Chondrocyte (in vitro differentiated cells): ENCODE data around the gene SPAG6. TPM values are rescaled to one million over a fixed set of nuclear protein-coding genes. Genes with fewer than 3 reads are reported as not detected.

Experiments used
- DNase-seq: peaks from one replicate; pipeline ENCODE4 v3.0.0; 2021; ENCODE audit warnings: mixed read lengths, low spot score
- H3K27ac Mint-ChIP-seq: one replicate; pipeline ENCODE4 v1.8.0; 2021; ENCODE audit warnings: mild to moderate bottlenecking, moderate library complexity, mixed read lengths; ENCODE audit not compliant: unreplicated experiment
- H3K27me3 Mint-ChIP-seq: 2 replicates; pipeline ENCODE4 v1.8.0; 2021; ENCODE audit warnings: low read depth, mixed read lengths
- H3K36me3 Mint-ChIP-seq: 2 replicates; pipeline ENCODE4 v1.8.0; 2021; ENCODE audit warnings: low read depth, mixed read lengths
- H3K4me1 Mint-ChIP-seq: 2 replicates; pipeline ENCODE4 v1.8.0; 2021; ENCODE audit warnings: low read depth, mild to moderate bottlenecking, mixed read lengths
- H3K4me3 Mint-ChIP-seq: one replicate; pipeline ENCODE4 v1.8.0; 2021; ENCODE audit warnings: mild to moderate bottlenecking, moderate library complexity, mixed read lengths; ENCODE audit not compliant: unreplicated experiment
- H3K9me3 Mint-ChIP-seq: 2 replicates; pipeline ENCODE4 v1.8.0; 2021; ENCODE audit warnings: low read depth, mixed read lengths
- CTCF ChIP-seq: fragments of 200-600 bp; sonication (generic); IDR thresholded peaks from 2 replicates; pipeline ENCODE4 v1.5.0; 2021; ENCODE audit warnings: antibody characterized with exemption, mild to moderate bottlenecking, moderate library complexity
- long read RNA-seq: library from polyadenylated mRNA; stranded (forward); transcript quantifications from one replicate; pipeline ENCODE4 v2.0.0, GENCODE V29; 2021
- total RNA-seq: library from RNA; stranded (reverse); gene quantifications from 3 replicates; pipeline ENCODE4 v1.2.1, GENCODE V29; 2021

Gene SPAG6
- not detected in 3 replicates for total RNA-seq
- long read RNA-seq: 0 reads

- no peak for TF ChIP-seq CTCF
- H3K27me3 Mint-ChIP-seq: peaks cover 48% of the 10 kb centered on the region
- no peak within 1 kb of the TSS for H3K27ac Mint-ChIP-seq
Observed at GRCh38 chr10:22345301-22346095, at the start of gene SPAG6. Gene SPAG6 (plus strand): TSS chr10:22345496. CDS start chr10:22345612, 116 bp downstream.

GRCh38 chr10:22301193-22301592 lies 44.1 kb upstream of the SPAG6 start:
- Mint-ChIP-seq H3K4me1 (peaks cover 4% of the 10 kb centered on the region), H3K27me3 (no peaks in the 10 kb centered on the region), H3K36me3 (no peaks in the 10 kb centered on the region), H3K9me3 (peaks cover 3% of the 10 kb centered on the region), H3K4me3 (no peak overlapping the region), H3K27ac (no peak overlapping the region)
- DNase-seq: no peak
- TF ChIP-seq CTCF: peak; percentile 8

More at GRCh38 chr10:22345301-22346095, at the start of gene SPAG6:
- peaks cover 7% of the 10 kb centered on the region for H3K4me1 Mint-ChIP-seq
- H3K4me3 Mint-ChIP-seq: peak within 1 kb of the TSS; percentile 53
- peaks cover 5% of the 10 kb centered on the region for H3K36me3 Mint-ChIP-seq
- no peak for DNase-seq
- H3K9me3 Mint-ChIP-seq: peaks cover 3% of the 10 kb centered on the region

- TF ChIP-seq CTCF: no peak
- H3K27ac Mint-ChIP-seq: no peak overlapping the region
- no peaks in the 10 kb centered on the region for H3K36me3 Mint-ChIP-seq
- no peak for DNase-seq
- no peak overlapping the region for H3K4me3 Mint-ChIP-seq
- no peaks in the 10 kb centered on the region for H3K27me3 Mint-ChIP-seq
- H3K9me3 Mint-ChIP-seq: peaks cover 3% of the 10 kb centered on the region
- peaks cover 4% of the 10 kb centered on the region for H3K4me1 Mint-ChIP-seq
Observed at GRCh38 chr10:22303461-22303860, 41.8 kb upstream of the SPAG6 start.

- Mint-ChIP-seq H3K4me1 (peaks cover 4% of the 10 kb centered on the region), H3K36me3 (no peaks in the 10 kb centered on the region), H3K9me3 (peaks cover 3% of the 10 kb centered on the region), H3K27me3 (no peaks in the 10 kb centered on the region), H3K27ac (no peak overlapping the region), H3K4me3 (no peak overlapping the region)
- no peak for TF ChIP-seq CTCF
- no peak for DNase-seq
Observed at GRCh38 chr10:22305721-22306120, 39.6 kb upstream of the SPAG6 start.

- Mint-ChIP-seq H3K4me3 (no peak overlapping the region), H3K27ac (peak overlapping the region; percentile 27), H3K27me3 (no peaks in the 10 kb centered on the region)
Observed at GRCh38 chr10:22308390-22308789, 36.9 kb upstream of the SPAG6 start.

More at GRCh38 chr10:22308390-22308789, 36.9 kb upstream of the SPAG6 start:
- peaks cover 3% of the 10 kb centered on the region for H3K9me3 Mint-ChIP-seq
- DNase-seq: no peak
- no peak for TF ChIP-seq CTCF
- peaks cover 4% of the 10 kb centered on the region for H3K4me1 Mint-ChIP-seq
- H3K36me3 Mint-ChIP-seq: no peaks in the 10 kb centered on the region
